WTC11 (cell line): ENCODE results near the gene AKAP8. TPM values are rescaled to one million over a fixed set of nuclear protein-coding genes. Genes with fewer than 3 reads are reported as not detected.
"Not testable (repeated sequence)": the region's sequence is repeated elsewhere in the genome, so short reads cannot be mapped to it uniquely, and the experiment has no call there.

Source experiments
- ATAC-seq: fragments of 200-7000 bp; cut with Tn5 transposase; 2 replicates; pipeline ENCODE4 v1.10.0; 2021; ENCODE audit warnings: mild to moderate bottlenecking, moderate library complexity
- CTCF ChIA-PET: fragments of 300-600 bp; sonication (Branson Sonifier 250); formaldehyde crosslinking; loops from one replicate; lab custom pipeline; 2021; ENCODE audit warnings: antibody characterized with exemption; lab: Charles Lee
- POLR2A ChIA-PET: fragments of 350-600 bp; sonication (Branson Sonifier 250); formaldehyde crosslinking; loops from one replicate; lab custom pipeline; 2021; ENCODE audit warnings: antibody characterized with exemption; lab: Charles Lee
- DNase-seq: peaks from one replicate; pipeline ENCODE4 v3.0.0; 2021; ENCODE audit warnings: low spot score
- H3K27ac Mint-ChIP-seq: 2 replicates; pipeline ENCODE4 v1.8.0; 2021; ENCODE audit warnings: mixed read lengths
- H3K27me3 Mint-ChIP-seq: 2 replicates; pipeline ENCODE4 v1.8.0; 2021; ENCODE audit warnings: low read depth, mild to moderate bottlenecking, moderate library complexity, mixed read lengths
- H3K36me3 Mint-ChIP-seq: 2 replicates; pipeline ENCODE4 v1.8.0; 2021; ENCODE audit warnings: mixed read lengths
- H3K4me1 Mint-ChIP-seq: 2 replicates; pipeline ENCODE4 v1.8.0; 2022; ENCODE audit warnings: mixed read lengths
- H3K4me3 Mint-ChIP-seq: 2 replicates; pipeline ENCODE4 v1.8.0; 2021; ENCODE audit warnings: mild to moderate bottlenecking, moderate library complexity, mixed read lengths
- H3K9me3 Mint-ChIP-seq: 2 replicates; pipeline ENCODE4 v1.8.0; 2021; ENCODE audit warnings: mixed read lengths
- CBFB ChIP-seq: sonication (generic); formaldehyde crosslinking; IDR thresholded peaks from 2 replicates; pipeline ENCODE4 v1.8.1; 2022; ENCODE audit warnings: mild to moderate bottlenecking, low read depth, missing genetic modification reagents
- FOXP1 ChIP-seq: sonication (generic); formaldehyde crosslinking; IDR thresholded peaks from 2 replicates; pipeline ENCODE4 v1.8.0; 2022; ENCODE audit warnings: missing genetic modification reagents, mild to moderate bottlenecking, moderate library complexity, borderline replicate concordance
- MXD4 ChIP-seq: fragments of 250-450 bp; sonication (Bioruptor Pico); IDR thresholded peaks from 2 replicates; pipeline ENCODE4 v1.8.0; 2021; ENCODE audit warnings: mild to moderate bottlenecking, moderate library complexity, borderline replicate concordance
- RORB ChIP-seq: fragments of 250-450 bp; sonication (Bioruptor Pico); IDR thresholded peaks from 2 replicates; pipeline ENCODE4 v1.9.0; 2021; ENCODE audit warnings: mild to moderate bottlenecking
- TEAD1 ChIP-seq: sonication (generic); formaldehyde crosslinking; IDR thresholded peaks from 2 replicates; pipeline ENCODE4 v1.8.0; 2022; ENCODE audit warnings: mild to moderate bottlenecking, missing genetic modification reagents
- TEAD4 ChIP-seq: sonication (generic); formaldehyde crosslinking; IDR thresholded peaks from 2 replicates; pipeline ENCODE4 v1.8.0; 2022; ENCODE audit warnings: mild to moderate bottlenecking, missing genetic modification reagents
- ZNF121 ChIP-seq: sonication (generic); formaldehyde crosslinking; IDR thresholded peaks from 2 replicates; pipeline ENCODE4 v1.8.0; 2023; ENCODE audit warnings: missing genetic modification reagents
- ZNF138 ChIP-seq: sonication (generic); formaldehyde crosslinking; conservative IDR thresholded peaks from 2 replicates; pipeline ENCODE4 v1.8.1; 2022; ENCODE audit warnings: mild to moderate bottlenecking, moderate library complexity, missing genetic modification reagents
- ZNF396 ChIP-seq: fragments of 250-450 bp; sonication (Bioruptor Pico); IDR thresholded peaks from 2 replicates; pipeline ENCODE4 v1.8.0; 2021; ENCODE audit warnings: mild to moderate bottlenecking, moderate library complexity, borderline replicate concordance
- total RNA-seq: library from RNA; stranded (reverse); gene quantifications from 3 replicates; pipeline ENCODE4 v1.2.3, GENCODE V29; 2021
- TF ChIP-seq, protein P1 (sequence below): sonication (generic); formaldehyde crosslinking; IDR thresholded peaks from 2 replicates; pipeline ENCODE4 v1.8.1; 2023; ENCODE audit warnings: mild to moderate bottlenecking, missing genetic modification reagents
- TF ChIP-seq, protein P2 (sequence below): sonication (generic); formaldehyde crosslinking; IDR thresholded peaks from 2 replicates; pipeline ENCODE4 v1.8.1; 2023; ENCODE audit warnings: mild to moderate bottlenecking, moderate library complexity, missing genetic modification reagents
- TF ChIP-seq, protein P3 (sequence below): fragments of 250-450 bp; sonication (Bioruptor Pico); IDR thresholded peaks from 2 replicates; pipeline ENCODE4 v1.8.0; 2021; ENCODE audit warnings: mild to moderate bottlenecking
- TF ChIP-seq, protein P4 (sequence below): sonication (generic); formaldehyde crosslinking; IDR thresholded peaks from 2 replicates; pipeline ENCODE4 v1.8.0; 2023; ENCODE audit warnings: mild to moderate bottlenecking, missing genetic modification reagents
- TF ChIP-seq, protein P5 (sequence below): sonication (generic); formaldehyde crosslinking; IDR thresholded peaks from 2 replicates; pipeline ENCODE4 v1.8.1; 2022; ENCODE audit warnings: mild to moderate bottlenecking, moderate library complexity, missing genetic modification reagents

Gene AKAP8
- total RNA-seq, 1 experiment from 2014 or later, result 65.9 TPM

DNA sequence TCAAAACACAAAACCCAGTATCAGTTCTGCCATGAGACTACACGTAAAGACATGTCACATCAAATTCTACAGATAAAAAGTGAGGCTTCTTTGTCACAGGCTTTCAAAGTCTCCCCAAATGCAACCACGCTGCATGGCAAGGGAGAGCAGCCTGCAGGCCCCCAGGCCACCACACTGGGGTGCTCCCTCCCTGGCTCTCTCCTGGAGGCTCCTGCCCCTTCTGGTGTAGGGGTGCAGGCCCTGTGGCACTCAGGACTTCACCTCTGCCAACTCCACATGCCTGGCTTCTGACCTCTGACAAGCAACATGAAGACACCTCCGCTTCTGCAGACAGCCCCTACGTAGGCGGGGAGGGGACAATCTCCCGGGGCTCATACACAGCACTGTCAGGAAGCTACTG is 14.3 kb downstream of the AKAP8 start:
- DNase-seq (no peak), ATAC-seq (no peak)
- TF ChIP-seq TEAD1, result no peak
- no peak for TF ChIP-seq ZNF138
- TF ChIP-seq, protein P1, sequence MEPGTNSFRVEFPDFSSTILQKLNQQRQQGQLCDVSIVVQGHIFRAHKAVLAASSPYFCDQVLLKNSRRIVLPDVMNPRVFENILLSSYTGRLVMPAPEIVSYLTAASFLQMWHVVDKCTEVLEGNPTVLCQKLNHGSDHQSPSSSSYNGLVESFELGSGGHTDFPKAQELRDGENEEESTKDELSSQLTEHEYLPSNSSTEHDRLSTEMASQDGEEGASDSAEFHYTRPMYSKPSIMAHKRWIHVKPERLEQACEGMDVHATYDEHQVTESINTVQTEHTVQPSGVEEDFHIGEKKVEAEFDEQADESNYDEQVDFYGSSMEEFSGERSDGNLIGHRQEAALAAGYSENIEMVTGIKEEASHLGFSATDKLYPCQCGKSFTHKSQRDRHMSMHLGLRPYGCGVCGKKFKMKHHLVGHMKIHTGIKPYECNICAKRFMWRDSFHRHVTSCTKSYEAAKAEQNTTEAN, result no peak
- TF ChIP-seq, protein P2, sequence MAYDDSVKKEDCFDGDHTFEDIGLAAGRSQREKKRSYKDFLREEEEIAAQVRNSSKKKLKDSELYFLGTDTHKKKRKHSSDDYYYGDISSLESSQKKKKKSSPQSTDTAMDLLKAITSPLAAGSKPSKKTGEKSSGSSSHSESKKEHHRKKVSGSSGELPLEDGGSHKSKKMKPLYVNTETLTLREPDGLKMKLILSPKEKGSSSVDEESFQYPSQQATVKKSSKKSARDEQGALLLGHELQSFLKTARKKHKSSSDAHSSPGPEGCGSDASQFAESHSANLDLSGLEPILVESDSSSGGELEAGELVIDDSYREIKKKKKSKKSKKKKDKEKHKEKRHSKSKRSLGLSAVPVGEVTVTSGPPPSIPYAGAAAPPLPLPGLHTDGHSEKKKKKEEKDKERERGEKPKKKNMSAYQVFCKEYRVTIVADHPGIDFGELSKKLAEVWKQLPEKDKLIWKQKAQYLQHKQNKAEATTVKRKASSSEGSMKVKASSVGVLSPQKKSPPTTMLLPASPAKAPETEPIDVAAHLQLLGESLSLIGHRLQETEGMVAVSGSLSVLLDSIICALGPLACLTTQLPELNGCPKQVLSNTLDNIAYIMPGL, result no peak
- TF ChIP-seq, protein P3, sequence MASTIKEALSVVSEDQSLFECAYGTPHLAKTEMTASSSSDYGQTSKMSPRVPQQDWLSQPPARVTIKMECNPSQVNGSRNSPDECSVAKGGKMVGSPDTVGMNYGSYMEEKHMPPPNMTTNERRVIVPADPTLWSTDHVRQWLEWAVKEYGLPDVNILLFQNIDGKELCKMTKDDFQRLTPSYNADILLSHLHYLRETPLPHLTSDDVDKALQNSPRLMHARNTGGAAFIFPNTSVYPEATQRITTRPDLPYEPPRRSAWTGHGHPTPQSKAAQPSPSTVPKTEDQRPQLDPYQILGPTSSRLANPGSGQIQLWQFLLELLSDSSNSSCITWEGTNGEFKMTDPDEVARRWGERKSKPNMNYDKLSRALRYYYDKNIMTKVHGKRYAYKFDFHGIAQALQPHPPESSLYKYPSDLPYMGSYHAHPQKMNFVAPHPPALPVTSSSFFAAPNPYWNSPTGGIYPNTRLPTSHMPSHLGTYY (CRISPR knock-in tag), result no peak
- TF ChIP-seq, protein P4, sequence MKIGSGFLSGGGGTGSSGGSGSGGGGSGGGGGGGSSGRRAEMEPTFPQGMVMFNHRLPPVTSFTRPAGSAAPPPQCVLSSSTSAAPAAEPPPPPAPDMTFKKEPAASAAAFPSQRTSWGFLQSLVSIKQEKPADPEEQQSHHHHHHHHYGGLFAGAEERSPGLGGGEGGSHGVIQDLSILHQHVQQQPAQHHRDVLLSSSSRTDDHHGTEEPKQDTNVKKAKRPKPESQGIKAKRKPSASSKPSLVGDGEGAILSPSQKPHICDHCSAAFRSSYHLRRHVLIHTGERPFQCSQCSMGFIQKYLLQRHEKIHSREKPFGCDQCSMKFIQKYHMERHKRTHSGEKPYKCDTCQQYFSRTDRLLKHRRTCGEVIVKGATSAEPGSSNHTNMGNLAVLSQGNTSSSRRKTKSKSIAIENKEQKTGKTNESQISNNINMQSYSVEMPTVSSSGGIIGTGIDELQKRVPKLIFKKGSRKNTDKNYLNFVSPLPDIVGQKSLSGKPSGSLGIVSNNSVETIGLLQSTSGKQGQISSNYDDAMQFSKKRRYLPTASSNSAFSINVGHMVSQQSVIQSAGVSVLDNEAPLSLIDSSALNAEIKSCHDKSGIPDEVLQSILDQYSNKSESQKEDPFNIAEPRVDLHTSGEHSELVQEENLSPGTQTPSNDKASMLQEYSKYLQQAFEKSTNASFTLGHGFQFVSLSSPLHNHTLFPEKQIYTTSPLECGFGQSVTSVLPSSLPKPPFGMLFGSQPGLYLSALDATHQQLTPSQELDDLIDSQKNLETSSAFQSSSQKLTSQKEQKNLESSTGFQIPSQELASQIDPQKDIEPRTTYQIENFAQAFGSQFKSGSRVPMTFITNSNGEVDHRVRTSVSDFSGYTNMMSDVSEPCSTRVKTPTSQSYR, result no peak
- no peak for TF ChIP-seq ZNF396 (CRISPR knock-in tag)
- ChIA-PET CTCF (no interaction called here), POLR2A (no interaction called here)
- no peak overlapping the region for H3K4me3 Mint-ChIP-seq
- no peak overlapping the region for H3K27ac Mint-ChIP-seq
- peaks cover 76% of the 10 kb centered on the region for H3K36me3 Mint-ChIP-seq
- no peaks in the 10 kb centered on the region for H3K4me1 Mint-ChIP-seq
- H3K27me3 Mint-ChIP-seq, result no peaks in the 10 kb centered on the region
- peaks cover 3% of the 10 kb centered on the region for H3K9me3 Mint-ChIP-seq

DNA sequence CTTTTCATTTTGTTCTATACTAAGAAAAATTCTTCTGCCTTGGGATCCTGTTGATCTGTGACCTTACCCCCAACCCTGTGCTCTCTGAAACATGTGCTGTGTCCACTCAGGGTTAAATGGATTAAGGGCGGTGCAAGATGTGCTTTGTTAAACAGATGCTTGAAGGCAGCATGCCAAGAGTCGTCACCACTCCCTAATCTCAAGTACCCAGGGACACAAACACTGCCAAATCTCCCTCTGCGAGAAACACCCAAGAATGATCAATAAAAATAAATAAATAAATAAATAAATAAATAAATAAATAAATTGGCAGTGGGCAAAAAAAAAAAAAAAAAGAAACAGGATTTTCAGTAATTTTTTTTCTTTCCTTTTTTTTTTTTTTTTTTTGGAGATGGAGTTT is 15.8 kb downstream of the AKAP8 start:
- POLR2A ChIA-PET, result interaction anchor here (0.7 kb wide), 1 partner anchor 11 kb away, joined by 4 read pairs; no protein-coding TSS in a partner anchor
- H3K27ac Mint-ChIP-seq, H3K4me3 Mint-ChIP-seq, CTCF ChIA-PET, H3K27me3 Mint-ChIP-seq, H3K9me3 Mint-ChIP-seq, ATAC-seq, H3K4me1 Mint-ChIP-seq, DNase-seq: not testable (repeated sequence)
- peaks cover 79% of the 10 kb centered on the region for H3K36me3 Mint-ChIP-seq

DNA sequence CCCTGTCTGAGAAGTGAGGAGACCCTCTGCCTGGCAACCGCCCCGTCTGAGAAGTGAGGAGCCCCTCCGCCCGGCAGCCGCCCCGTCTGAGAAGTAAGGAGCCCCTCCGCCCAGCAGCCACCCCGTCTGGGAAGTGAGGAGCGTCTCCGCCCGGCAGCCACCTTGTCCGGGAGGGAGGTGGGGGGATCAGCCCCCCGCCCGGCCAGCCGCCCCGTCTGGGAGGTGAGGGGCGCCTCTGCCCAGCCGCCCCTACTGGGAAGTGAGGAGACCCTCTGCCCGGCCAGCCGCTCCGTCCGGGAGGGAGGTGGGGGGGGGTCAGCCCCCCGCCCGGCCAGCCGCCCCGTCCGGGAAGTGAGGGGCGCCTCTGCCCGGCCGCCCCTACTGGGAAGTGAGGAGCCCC is 16.5 kb downstream of the AKAP8 start:
- H3K36me3 Mint-ChIP-seq, result peaks cover 79% of the 10 kb centered on the region
- DNase-seq, H3K27ac Mint-ChIP-seq, CTCF ChIA-PET, H3K4me1 Mint-ChIP-seq, H3K9me3 Mint-ChIP-seq, H3K27me3 Mint-ChIP-seq, ATAC-seq, H3K4me3 Mint-ChIP-seq, POLR2A ChIA-PET: not testable (repeated sequence)

DNA sequence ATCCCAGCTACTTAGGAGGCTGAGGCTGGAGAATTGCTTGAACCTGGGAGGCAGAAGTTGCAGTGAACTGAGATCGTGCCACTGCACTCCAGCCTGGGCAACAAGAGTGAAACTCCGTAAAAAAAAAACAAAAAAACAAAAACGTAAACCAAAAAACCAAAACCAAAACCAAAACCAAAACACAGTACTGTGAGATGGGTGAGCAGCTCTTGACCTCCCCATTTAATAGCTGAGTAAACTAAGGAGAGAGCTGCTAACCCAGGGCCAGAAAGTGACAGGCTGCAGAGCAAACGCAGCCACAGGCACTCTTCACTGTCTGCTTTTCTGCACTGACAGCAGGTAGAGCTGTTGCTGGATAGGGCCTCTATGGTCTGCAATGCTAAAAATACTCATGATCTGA is 19.6 kb downstream of the AKAP8 start:
- H3K4me3 Mint-ChIP-seq, ATAC-seq, H3K27me3 Mint-ChIP-seq, H3K4me1 Mint-ChIP-seq, DNase-seq, POLR2A ChIA-PET, H3K27ac Mint-ChIP-seq, H3K9me3 Mint-ChIP-seq: not testable (repeated sequence)
- CTCF ChIA-PET, result interaction anchor here (1.3 kb wide), 1 partner anchor 196 kb away, joined by 4 read pairs; no protein-coding TSS in a partner anchor
- H3K36me3 Mint-ChIP-seq, result peaks cover 69% of the 10 kb centered on the region

DNA sequence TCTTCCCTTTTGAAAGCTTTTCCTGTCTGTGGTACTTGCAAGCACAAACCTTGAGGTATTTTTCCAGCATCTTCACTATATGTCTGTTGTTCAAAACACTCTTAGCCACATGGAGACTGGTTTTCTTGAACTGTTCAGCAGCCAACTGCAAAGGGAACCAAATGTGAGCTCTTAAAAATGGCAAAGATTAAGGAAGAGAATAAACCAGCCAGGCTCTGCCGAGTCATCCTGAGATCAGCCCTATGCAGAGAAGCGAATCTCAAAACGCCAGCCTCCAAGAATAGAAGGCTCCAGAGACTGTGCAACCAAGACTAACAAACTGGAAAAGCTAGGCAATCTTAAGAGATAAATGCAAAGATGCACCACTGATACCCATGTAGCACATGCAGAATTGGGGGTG is 20.7 kb downstream of the AKAP8 start:
- H3K9me3 Mint-ChIP-seq, result peaks cover 3% of the 10 kb centered on the region
- no peak for ATAC-seq
- no peak for DNase-seq
- ChIA-PET CTCF (no interaction called here), POLR2A (no interaction called here)
- peaks cover 71% of the 10 kb centered on the region for H3K36me3 Mint-ChIP-seq
- no peak overlapping the region; the same call in 1 of the 2 replicates for H3K27ac Mint-ChIP-seq
- no peaks in the 10 kb centered on the region for H3K27me3 Mint-ChIP-seq
- no peaks in the 10 kb centered on the region for H3K4me1 Mint-ChIP-seq
- H3K4me3 Mint-ChIP-seq, result no peak overlapping the region
- TF ChIP-seq RORB (CRISPR knock-in tag) (no peak), CBFB (CRISPR knock-in tag) (no peak), TEAD4 (CRISPR knock-in tag) (no peak), MXD4 (CRISPR knock-in tag) (no peak), ZNF121 (CRISPR knock-in tag) (no peak), FOXP1 (CRISPR knock-in tag) (no peak)
- TF ChIP-seq, protein P5, sequence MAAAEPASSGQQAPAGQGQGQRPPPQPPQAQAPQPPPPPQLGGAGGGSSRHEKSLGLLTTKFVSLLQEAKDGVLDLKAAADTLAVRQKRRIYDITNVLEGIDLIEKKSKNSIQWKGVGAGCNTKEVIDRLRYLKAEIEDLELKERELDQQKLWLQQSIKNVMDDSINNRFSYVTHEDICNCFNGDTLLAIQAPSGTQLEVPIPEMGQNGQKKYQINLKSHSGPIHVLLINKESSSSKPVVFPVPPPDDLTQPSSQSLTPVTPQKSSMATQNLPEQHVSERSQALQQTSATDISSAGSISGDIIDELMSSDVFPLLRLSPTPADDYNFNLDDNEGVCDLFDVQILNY (CRISPR knock-in tag), result no peak
- TF ChIP-seq, protein P4, result no peak
